ENCODE measurements around the gene REN. TPM values are rescaled to one million over a fixed set of nuclear protein-coding genes. Genes with fewer than 3 reads are reported as not detected.
A peak's percentile ranks its signal among the peaks of the same experiment; 100 is the strongest.

Gene REN
- total and polyA plus RNA-seq, 2 of the 13 experiments (the other 11 are each of a cell fraction or from before 2014, with no cell fraction given): not detected

GRCh38 chr1:204213668-204214662 is 47.8 kb upstream of the REN start, which contains the start of gene GOLT1A (continued):
- peak; percentile 88 for TF ChIP-seq ZNF766 (CRISPR knock-in tag; IDR thresholded peaks at IDR 0.05; ENCODE audit: borderline replicate concordance)
- no peak for TF ChIP-seq TCF7 (IDR thresholded peaks at IDR 0.05; ENCODE audit: low read depth)
- peak; percentile 64 for TF ChIP-seq ZFY (CRISPR knock-in tag; IDR thresholded peaks at IDR 0.05)
- no peak for TF ChIP-seq SMAD1 (CRISPR knock-in tag; IDR thresholded peaks at IDR 0.05; ENCODE audit: borderline replicate concordance, low read depth)
- 0 out of 2 replicates have a peak, but pooled peaks have one; percentile 36 for TF ChIP-seq RARA (CRISPR knock-in tag; IDR thresholded peaks at IDR 0.05)
- TF ChIP-seq HDAC6 (IDR thresholded peaks at IDR 0.05; ENCODE audit: low read depth, low read length): no peak
- peak; percentile 74 for TF ChIP-seq RXRB (CRISPR knock-in tag; IDR thresholded peaks at IDR 0.05; ENCODE audit: borderline replicate concordance)
- TF ChIP-seq, protein P1, sequence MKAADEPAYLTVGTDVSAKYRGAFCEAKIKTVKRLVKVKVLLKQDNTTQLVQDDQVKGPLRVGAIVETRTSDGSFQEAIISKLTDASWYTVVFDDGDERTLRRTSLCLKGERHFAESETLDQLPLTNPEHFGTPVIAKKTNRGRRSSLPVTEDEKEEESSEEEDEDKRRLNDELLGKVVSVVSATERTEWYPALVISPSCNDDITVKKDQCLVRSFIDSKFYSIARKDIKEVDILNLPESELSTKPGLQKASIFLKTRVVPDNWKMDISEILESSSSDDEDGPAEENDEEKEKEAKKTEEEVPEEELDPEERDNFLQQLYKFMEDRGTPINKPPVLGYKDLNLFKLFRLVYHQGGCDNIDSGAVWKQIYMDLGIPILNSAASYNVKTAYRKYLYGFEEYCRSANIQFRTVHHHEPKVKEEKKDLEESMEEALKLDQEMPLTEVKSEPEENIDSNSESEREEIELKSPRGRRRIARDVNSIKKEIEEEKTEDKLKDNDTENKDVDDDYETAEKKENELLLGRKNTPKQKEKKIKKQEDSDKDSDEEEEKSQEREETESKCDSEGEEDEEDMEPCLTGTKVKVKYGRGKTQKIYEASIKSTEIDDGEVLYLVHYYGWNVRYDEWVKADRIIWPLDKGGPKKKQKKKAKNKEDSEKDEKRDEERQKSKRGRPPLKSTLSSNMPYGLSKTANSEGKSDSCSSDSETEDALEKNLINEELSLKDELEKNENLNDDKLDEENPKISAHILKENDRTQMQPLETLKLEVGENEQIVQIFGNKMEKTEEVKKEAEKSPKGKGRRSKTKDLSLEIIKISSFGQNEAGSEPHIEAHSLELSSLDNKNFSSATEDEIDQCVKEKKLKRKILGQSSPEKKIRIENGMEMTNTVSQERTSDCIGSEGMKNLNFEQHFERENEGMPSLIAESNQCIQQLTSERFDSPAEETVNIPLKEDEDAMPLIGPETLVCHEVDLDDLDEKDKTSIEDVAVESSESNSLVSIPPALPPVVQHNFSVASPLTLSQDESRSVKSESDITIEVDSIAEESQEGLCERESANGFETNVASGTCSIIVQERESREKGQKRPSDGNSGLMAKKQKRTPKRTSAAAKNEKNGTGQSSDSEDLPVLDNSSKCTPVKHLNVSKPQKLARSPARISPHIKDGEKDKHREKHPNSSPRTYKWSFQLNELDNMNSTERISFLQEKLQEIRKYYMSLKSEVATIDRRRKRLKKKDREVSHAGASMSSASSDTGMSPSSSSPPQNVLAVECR (CRISPR knock-in tag; IDR thresholded peaks at IDR 0.05; ENCODE audit: borderline replicate concordance): peak; percentile 93
- TF ChIP-seq, protein P2, sequence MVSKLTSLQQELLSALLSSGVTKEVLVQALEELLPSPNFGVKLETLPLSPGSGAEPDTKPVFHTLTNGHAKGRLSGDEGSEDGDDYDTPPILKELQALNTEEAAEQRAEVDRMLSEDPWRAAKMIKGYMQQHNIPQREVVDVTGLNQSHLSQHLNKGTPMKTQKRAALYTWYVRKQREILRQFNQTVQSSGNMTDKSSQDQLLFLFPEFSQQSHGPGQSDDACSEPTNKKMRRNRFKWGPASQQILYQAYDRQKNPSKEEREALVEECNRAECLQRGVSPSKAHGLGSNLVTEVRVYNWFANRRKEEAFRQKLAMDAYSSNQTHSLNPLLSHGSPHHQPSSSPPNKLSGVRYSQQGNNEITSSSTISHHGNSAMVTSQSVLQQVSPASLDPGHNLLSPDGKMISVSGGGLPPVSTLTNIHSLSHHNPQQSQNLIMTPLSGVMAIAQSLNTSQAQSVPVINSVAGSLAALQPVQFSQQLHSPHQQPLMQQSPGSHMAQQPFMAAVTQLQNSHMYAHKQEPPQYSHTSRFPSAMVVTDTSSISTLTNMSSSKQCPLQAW (CRISPR knock-in tag; IDR thresholded peaks at IDR 0.05): peak; percentile 99
- TF ChIP-seq, protein P3, sequence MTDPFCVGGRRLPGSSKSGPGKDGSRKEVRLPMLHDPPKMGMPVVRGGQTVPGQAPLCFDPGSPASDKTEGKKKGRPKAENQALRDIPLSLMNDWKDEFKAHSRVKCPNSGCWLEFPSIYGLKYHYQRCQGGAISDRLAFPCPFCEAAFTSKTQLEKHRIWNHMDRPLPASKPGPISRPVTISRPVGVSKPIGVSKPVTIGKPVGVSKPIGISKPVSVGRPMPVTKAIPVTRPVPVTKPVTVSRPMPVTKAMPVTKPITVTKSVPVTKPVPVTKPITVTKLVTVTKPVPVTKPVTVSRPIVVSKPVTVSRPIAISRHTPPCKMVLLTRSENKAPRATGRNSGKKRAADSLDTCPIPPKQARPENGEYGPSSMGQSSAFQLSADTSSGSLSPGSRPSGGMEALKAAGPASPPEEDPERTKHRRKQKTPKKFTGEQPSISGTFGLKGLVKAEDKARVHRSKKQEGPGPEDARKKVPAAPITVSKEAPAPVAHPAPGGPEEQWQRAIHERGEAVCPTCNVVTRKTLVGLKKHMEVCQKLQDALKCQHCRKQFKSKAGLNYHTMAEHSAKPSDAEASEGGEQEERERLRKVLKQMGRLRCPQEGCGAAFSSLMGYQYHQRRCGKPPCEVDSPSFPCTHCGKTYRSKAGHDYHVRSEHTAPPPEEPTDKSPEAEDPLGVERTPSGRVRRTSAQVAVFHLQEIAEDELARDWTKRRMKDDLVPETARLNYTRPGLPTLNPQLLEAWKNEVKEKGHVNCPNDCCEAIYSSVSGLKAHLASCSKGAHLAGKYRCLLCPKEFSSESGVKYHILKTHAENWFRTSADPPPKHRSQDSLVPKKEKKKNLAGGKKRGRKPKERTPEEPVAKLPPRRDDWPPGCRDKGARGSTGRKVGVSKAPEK (CRISPR knock-in tag; IDR thresholded peaks at IDR 0.05; ENCODE audit: borderline replicate concordance): 0 out of 2 replicates have a peak, but pooled peaks have one; percentile 27
- TF ChIP-seq ZNF720 (CRISPR knock-in tag; IDR thresholded peaks at IDR 0.05): no peak
- TF ChIP-seq AHR (CRISPR knock-in tag; IDR thresholded peaks at IDR 0.05): no peak
- TF ChIP-seq, protein P4, sequence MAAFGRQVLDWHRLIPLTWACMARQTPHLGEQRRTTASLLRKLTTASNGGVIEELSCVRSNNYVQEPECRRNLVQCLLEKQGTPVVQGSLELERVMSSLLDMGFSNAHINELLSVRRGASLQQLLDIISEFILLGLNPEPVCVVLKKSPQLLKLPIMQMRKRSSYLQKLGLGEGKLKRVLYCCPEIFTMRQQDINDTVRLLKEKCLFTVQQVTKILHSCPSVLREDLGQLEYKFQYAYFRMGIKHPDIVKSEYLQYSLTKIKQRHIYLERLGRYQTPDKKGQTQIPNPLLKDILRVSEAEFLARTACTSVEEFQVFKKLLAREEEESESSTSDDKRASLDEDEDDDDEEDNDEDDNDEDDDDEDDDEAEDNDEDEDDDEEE (CRISPR knock-in tag; IDR thresholded peaks at IDR 0.05): no peak
- 0 out of 2 replicates have a peak, but pooled peaks have one; percentile 13 for TF ChIP-seq TGIF2 (CRISPR knock-in tag; IDR thresholded peaks at IDR 0.05)
- TF ChIP-seq FOXA3 (CRISPR knock-in tag; IDR thresholded peaks at IDR 0.05): peak; percentile 77
- TF ChIP-seq ZNF883 (CRISPR knock-in tag; IDR thresholded peaks at IDR 0.05; ENCODE audit: not compliant biosample characterization): peak; percentile 60

All from HepG2 (cell line).